IMR-90 (cell line): ENCODE measurements around the gene ARL14.

Source experiments
- CEBPB ChIP-seq: IDR thresholded peaks from 2 replicates; pipeline ENCODE4 v1.6.1; 2012; ENCODE audit warnings: low read depth, low read length, improper control_type of control experiment
- CHD1 ChIP-seq: IDR thresholded peaks from 2 replicates; pipeline ENCODE4 v1.6.1; 2012; ENCODE audit warnings: low read depth, low read length, improper control_type of control experiment
- CTCF ChIP-seq: conservative IDR thresholded peaks from 2 replicates; pipeline ENCODE4 v1.5.1; 2012; ENCODE audit warnings: mild to moderate bottlenecking, low read depth, low read length, improper control_type of control experiment
- FOS ChIP-seq: fragments of 150-350 bp; IDR thresholded peaks from 2 replicates; pipeline ENCODE4 v1.6.1; 2016; ENCODE audit warnings: low read depth, low read length
- MAFK ChIP-seq: IDR thresholded peaks from 2 replicates; pipeline ENCODE4 v1.6.1; 2012; ENCODE audit warnings: low read depth, low read length, improper control_type of control experiment
- MAZ ChIP-seq: IDR thresholded peaks from 2 replicates; pipeline ENCODE4 v1.6.1; 2012; ENCODE audit warnings: low read depth, mild to moderate bottlenecking, low read length, improper control_type of control experiment, moderate library complexity, borderline replicate concordance
- MXI1 ChIP-seq: IDR thresholded peaks from 2 replicates; pipeline ENCODE4 v1.6.1; 2012; ENCODE audit warnings: low read depth, mild to moderate bottlenecking, low read length, moderate library complexity, borderline replicate concordance
- NFE2L2 ChIP-seq: fragments of 150-350 bp; IDR thresholded peaks from 2 replicates; pipeline ENCODE4 v1.6.1; 2016; ENCODE audit warnings: low read depth, mild to moderate bottlenecking, low read length
- POLR2A ChIP-seq: IDR thresholded peaks from 2 replicates; pipeline ENCODE4 v1.6.1; 2012; ENCODE audit warnings: mild to moderate bottlenecking, low read depth, low read length
- RAD21 ChIP-seq: IDR thresholded peaks from 2 replicates; pipeline ENCODE4 v1.6.1; 2012; ENCODE audit warnings: low read length, improper control_type of control experiment
- RCOR1 ChIP-seq: IDR thresholded peaks from 2 replicates; pipeline ENCODE4 v1.6.1; 2012; ENCODE audit warnings: mild to moderate bottlenecking, low read length, improper control_type of control experiment; ENCODE audit not compliant: insufficient replicate concordance
- RFX5 ChIP-seq: IDR thresholded peaks from 2 replicates; pipeline ENCODE4 v1.8.0; 2012; ENCODE audit warnings: low read depth, mild to moderate bottlenecking, low read length, moderate library complexity
- TF ChIP-seq, protein P1 (sequence below): fragments of 150-350 bp; IDR thresholded peaks from 2 replicates; pipeline ENCODE4 v1.6.1; 2017; ENCODE audit warnings: mild to moderate bottlenecking, antibody characterized with exemption, low read length, low read depth
- TF ChIP-seq, protein P2 (sequence below): fragments of 150-350 bp; IDR thresholded peaks from 2 replicates; pipeline ENCODE4 v1.6.1; 2016; ENCODE audit warnings: low read depth, mild to moderate bottlenecking, low read length, moderate library complexity, borderline replicate concordance

GRCh38 chr3:160722331-160722730 lies 45.4 kb downstream of the ARL14 start:
- TF ChIP-seq CTCF (no peak), NFE2L2 (no peak), RFX5 (no peak), POLR2A (no peak), CEBPB (no peak), RAD21 (no peak), CHD1 (no peak), RCOR1 (no peak), MAZ (no peak), MXI1 (no peak), FOS (no peak), MAFK (no peak)
- TF ChIP-seq, protein P1, sequence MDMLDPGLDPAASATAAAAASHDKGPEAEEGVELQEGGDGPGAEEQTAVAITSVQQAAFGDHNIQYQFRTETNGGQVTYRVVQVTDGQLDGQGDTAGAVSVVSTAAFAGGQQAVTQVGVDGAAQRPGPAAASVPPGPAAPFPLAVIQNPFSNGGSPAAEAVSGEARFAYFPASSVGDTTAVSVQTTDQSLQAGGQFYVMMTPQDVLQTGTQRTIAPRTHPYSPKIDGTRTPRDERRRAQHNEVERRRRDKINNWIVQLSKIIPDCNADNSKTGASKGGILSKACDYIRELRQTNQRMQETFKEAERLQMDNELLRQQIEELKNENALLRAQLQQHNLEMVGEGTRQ, result no peak
- TF ChIP-seq, protein P2, sequence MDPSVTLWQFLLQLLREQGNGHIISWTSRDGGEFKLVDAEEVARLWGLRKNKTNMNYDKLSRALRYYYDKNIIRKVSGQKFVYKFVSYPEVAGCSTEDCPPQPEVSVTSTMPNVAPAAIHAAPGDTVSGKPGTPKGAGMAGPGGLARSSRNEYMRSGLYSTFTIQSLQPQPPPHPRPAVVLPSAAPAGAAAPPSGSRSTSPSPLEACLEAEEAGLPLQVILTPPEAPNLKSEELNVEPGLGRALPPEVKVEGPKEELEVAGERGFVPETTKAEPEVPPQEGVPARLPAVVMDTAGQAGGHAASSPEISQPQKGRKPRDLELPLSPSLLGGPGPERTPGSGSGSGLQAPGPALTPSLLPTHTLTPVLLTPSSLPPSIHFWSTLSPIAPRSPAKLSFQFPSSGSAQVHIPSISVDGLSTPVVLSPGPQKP, result no peak
